ENCODE results near the gene GAREM2. TPM values are rescaled to one million over a fixed set of nuclear protein-coding genes. Genes with fewer than 3 reads are reported as not detected.

GAREM2 gene
- total RNA-seq, 4 donors from 2014 or later, result 1.8 to 5.5 (median 3.3) TPM

GRCh38 chr2:26185954-26186770 lies 13.3 kb downstream of the GAREM2 start:
- 86 to 90% methylated on average over 3 to 6 of the region's 16 CpGs for WGBS, 2 donors (ENCODE audit: low coverage in 1 of 2)
- H3K36me3 ChIP-seq, result peaks cover 0 to 33% of the 10 kb centered on the region in 2 donors
- peak overlapping the region in 1 of 2 donors; percentile 72 for H3K4me3 ChIP-seq

GRCh38 chr2:26187114-26187513 lies 14.2 kb downstream of the GAREM2 start:
- 79 to 90% methylated on average over 3 to 5 of the region's 15 CpGs for WGBS, 2 donors (ENCODE audit: low coverage in 1 of 2)
- H3K9me3 ChIP-seq, result no peaks in the 10 kb centered on the region
- TF ChIP-seq POLR2AphosphoS5 (IDR thresholded peaks at IDR 0.05) (no peak), CTCF (IDR thresholded peaks at IDR 0.05) (no peak), POLR2A (IDR thresholded peaks at IDR 0.05) (no peak), EP300 (IDR thresholded peaks at IDR 0.05) (no peak)

More at GRCh38 chr2:26185954-26186770, 13.3 kb downstream of the GAREM2 start:
- Histone ChIP-seq H3K9me3 (no peaks in the 10 kb centered on the region), H3K4me1 (peaks cover 0 to 39% (median 6%) of the 10 kb centered on the region in 3 donors), H3K27ac (peak overlapping the region in 3 of 4 donors; percentile 81 to 86 (median 86)), H3K27me3 (no peaks in the 10 kb centered on the region)
- TF ChIP-seq POLR2A (IDR thresholded peaks at IDR 0.05) (no peak), CTCF (IDR thresholded peaks at IDR 0.05) (no peak), POLR2AphosphoS5 (IDR thresholded peaks at IDR 0.05) (no peak), EP300 (IDR thresholded peaks at IDR 0.05) (no peak)
- no peak for ATAC-seq

GRCh38 chr2:26187537-26188104 lies 14.7 kb downstream of the GAREM2 start:
- 87 to 91% methylated on average over 6 to 13 of the region's 16 CpGs for WGBS, 2 donors (ENCODE audit: low coverage in 1 of 2)
- no peak overlapping the region for H3K4me3 ChIP-seq
- no peaks in the 10 kb centered on the region for H3K27me3 ChIP-seq
- no peak overlapping the region for H3K27ac ChIP-seq
- no peaks in the 10 kb centered on the region for H3K9me3 ChIP-seq
- H3K4me1 ChIP-seq, result peaks cover 0 to 39% (median 6%) of the 10 kb centered on the region in 3 donors
- H3K36me3 ChIP-seq, result peaks cover 0 to 48% of the 10 kb centered on the region in 2 donors
- no peak for ATAC-seq
- TF ChIP-seq EP300 (IDR thresholded peaks at IDR 0.05) (no peak), POLR2A (IDR thresholded peaks at IDR 0.05) (no peak), CTCF (IDR thresholded peaks at IDR 0.05) (no peak), POLR2AphosphoS5 (IDR thresholded peaks at IDR 0.05) (no peak)

More at GRCh38 chr2:26187114-26187513, 14.2 kb downstream of the GAREM2 start:
- no peak for ATAC-seq
- peaks cover 0 to 39% (median 6%) of the 10 kb centered on the region in 3 donors for H3K4me1 ChIP-seq
- peaks cover 0 to 43% of the 10 kb centered on the region in 2 donors for H3K36me3 ChIP-seq
- no peaks in the 10 kb centered on the region for H3K27me3 ChIP-seq
- H3K27ac ChIP-seq, result no peak overlapping the region
- no peak overlapping the region for H3K4me3 ChIP-seq

- TF ChIP-seq POLR2A (IDR thresholded peaks at IDR 0.05) (no peak), CTCF (IDR thresholded peaks at IDR 0.05) (no peak), EP300 (IDR thresholded peaks at IDR 0.05) (no peak), POLR2AphosphoS5 (IDR thresholded peaks at IDR 0.05) (no peak)
- Histone ChIP-seq H3K27ac (peak overlapping the region in 2 of 4 donors; percentile 9 to 35), H3K36me3 (peaks cover 0 to 63% of the 10 kb centered on the region in 2 donors), H3K27me3 (no peaks in the 10 kb centered on the region), H3K9me3 (no peaks in the 10 kb centered on the region), H3K4me3 (no peak overlapping the region), H3K4me1 (peaks cover 0 to 36% (median 6%) of the 10 kb centered on the region in 3 donors)
- WGBS, 2 donors (ENCODE audit: low coverage in 1 of 2), result 85 to 89% methylated on average over 2 to 3 of the region's 4 CpGs
- no peak for ATAC-seq
These were observed 16.2 kb downstream of the GAREM2 start for GRCh38 chr2:26189123-26189522.
